Large intestine (tissue), 3 donors: ENCODE data around the gene ITPKB. TPM values are rescaled to one million over a fixed set of nuclear protein-coding genes. Genes with fewer than 3 reads are reported as not detected.
A peak's percentile ranks its signal among the peaks of the same experiment; 100 is the strongest.

Experiments used
- DNase-seq, 2 donors: peaks; one replicate each; pipeline versions ENCODE4 v3.0.0 to v3.0.0-alpha.2; 2013
- H3K27ac ChIP-seq: one replicate; pipeline ENCODE4 v1.5.1; 2013; ENCODE audit warnings: low read length
- H3K27me3 ChIP-seq: 2 replicates; pipeline ENCODE4 v1.6.1; 2013; ENCODE audit warnings: low read length; ENCODE audit not compliant: control insufficient read depth, insufficient read depth
- H3K36me3 ChIP-seq: 2 replicates; pipeline ENCODE4 v1.6.1; 2013; ENCODE audit warnings: low read length; ENCODE audit not compliant: control insufficient read depth, insufficient read depth
- H3K4me1 ChIP-seq: one replicate; pipeline ENCODE4 v1.6.1; 2013; ENCODE audit warnings: low read length; ENCODE audit not compliant: control insufficient read depth, insufficient read depth
- H3K4me3 ChIP-seq: one replicate; pipeline ENCODE4 v1.5.1; 2013; ENCODE audit warnings: low read length
- H3K9me3 ChIP-seq: one replicate; pipeline ENCODE4 v1.6.1; 2013; ENCODE audit warnings: mild to moderate bottlenecking, low read depth, low read length, moderate library complexity; ENCODE audit not compliant: control insufficient read depth
- WGBS: methylation state at CpG from one replicate; pipeline ENCODE4 v1.1.5; 2013; ENCODE audit warnings: low lambda C conversion rate; ENCODE audit not compliant: insufficient coverage; 5-methylcytosine and 5-hydroxymethylcytosine counted together
- polyA plus RNA-seq: library from polyadenylated mRNA; unstranded; fragments of 120-200 nt; gene quantifications from one replicate; pipeline ENCODE4 v1.2.1, GENCODE V29; 2013

ITPKB gene
- polyA plus RNA-seq, 1 donor: 13.0 TPM

DNA sequence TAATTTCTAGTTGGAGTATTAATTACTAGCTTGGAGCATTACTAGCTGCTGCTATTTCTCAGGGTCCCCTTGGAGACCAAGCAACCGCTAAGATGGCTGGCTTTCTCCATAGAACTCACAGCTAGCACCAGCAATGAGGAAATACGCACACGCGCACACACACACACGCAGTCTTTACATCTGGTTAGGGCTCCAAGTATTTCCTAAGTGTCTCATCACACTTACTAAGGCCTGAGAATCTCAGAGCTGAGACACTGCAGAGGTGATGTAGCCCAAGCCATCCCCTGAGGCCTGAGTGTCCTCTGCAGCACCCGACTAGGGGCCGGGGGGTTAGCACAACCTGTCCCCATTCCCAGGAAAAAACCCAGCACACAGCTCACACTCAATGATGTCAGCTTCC, 42.5 kb downstream of the ITPKB start:
- H3K27ac ChIP-seq: no peak overlapping the region
- no peaks in the 10 kb centered on the region for H3K4me1 ChIP-seq
- no peaks in the 10 kb centered on the region for H3K9me3 ChIP-seq
- H3K27me3 ChIP-seq: no peaks in the 10 kb centered on the region
- H3K4me3 ChIP-seq: no peak overlapping the region
- WGBS: no CpG with 5 or more reads among the region's 7 CpGs
- H3K36me3 ChIP-seq: peaks cover 4% of the 10 kb centered on the region
- no peak for DNase-seq

DNA sequence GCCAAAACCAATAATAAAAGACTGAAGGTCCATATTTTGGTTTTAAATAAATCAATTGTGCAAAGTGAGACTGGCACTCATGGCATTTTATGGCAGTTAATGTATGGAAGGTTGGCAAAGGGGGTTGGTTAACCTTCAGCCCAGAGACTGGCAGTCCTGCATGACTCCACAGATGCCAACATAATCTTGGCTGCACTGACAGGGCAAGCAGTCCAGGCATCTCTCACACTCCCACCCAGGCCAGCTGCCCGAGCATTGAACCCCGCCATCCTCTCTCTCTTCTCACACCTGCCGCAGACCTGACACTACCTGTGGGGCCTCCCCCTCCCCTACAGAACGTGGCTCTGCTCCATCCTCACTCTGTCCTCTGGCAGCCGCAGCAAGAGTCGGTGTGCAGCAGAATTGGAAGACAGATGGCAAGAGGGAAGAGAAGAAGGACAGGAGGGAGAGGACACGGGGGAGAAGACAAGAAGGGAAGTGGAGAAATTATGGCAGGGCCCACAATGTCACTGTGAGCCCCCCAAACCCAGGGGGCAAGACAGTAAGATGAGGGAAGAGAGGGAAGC, 43.7 kb downstream of the ITPKB start:
- Histone ChIP-seq H3K9me3 (no peaks in the 10 kb centered on the region), H3K36me3 (peaks cover 4% of the 10 kb centered on the region), H3K27me3 (no peaks in the 10 kb centered on the region), H3K27ac (no peak overlapping the region), H3K4me3 (no peak overlapping the region), H3K4me1 (no peaks in the 10 kb centered on the region)
- 50% methylated on average over 1 of the region's 7 CpGs for WGBS
- no peak for DNase-seq

DNA sequence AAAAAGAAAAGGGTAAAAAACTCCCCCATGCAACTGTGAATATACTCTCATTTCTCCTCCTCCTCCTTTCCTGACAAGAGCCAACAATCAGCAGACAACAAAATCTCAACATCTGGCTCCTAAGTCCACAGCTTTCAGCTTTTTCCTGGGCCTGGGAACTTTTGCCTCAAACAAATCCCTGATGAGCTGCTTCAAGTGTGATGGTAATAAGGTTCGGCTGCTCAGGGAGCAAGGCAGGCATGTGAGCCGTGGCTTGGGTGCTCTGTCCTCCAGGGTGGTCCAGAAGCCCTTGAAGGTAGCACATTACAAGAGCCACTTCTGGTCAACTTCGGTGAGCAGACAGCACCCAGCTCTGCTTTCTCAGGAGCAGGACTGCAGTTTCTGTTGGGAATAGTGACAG, 46.3 kb downstream of the ITPKB start:
- H3K27ac ChIP-seq: peak overlapping the region; percentile 24
- H3K9me3 ChIP-seq: no peaks in the 10 kb centered on the region
- no peaks in the 10 kb centered on the region for H3K4me1 ChIP-seq
- no peaks in the 10 kb centered on the region for H3K27me3 ChIP-seq
- H3K36me3 ChIP-seq: no peaks in the 10 kb centered on the region
- no peak for DNase-seq
- no peak overlapping the region for H3K4me3 ChIP-seq
- WGBS: no CpG with 5 or more reads among the region's 3 CpGs

DNA sequence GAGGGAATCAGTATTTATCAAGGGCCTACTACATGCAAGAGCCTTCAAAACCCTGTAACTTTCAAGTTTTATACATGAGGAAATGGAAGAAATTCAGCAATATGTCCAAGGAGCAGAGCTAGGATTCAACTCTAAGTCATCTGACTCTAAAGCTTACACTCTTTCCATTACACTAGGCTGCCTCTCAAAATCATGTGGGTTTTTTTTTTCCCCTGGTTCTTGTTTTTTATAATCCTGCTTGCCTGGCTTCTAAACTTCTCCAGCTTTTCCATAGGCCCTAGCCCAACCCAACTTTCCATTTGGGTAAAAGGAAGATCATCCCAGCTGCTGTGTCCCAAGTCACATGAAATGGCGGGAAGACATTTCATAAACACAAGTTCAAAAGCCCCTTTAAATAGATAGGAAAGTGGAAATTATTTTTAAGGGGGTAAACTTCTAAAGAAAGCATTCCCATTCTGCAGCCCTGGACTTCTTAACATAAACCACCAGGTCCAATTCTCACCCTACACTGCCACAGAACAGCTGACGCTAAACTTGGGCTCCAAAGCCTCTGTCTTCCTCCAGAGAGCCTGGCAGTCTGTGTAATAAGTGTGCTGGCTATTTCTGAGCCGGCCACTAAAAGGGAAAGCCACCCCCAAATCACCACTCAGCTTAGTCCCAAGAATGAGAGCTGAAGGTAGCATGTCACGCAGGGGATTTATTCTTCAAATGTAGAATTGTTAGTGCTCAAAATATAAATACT, 46.9 kb downstream of the ITPKB start:
- Histone ChIP-seq H3K27me3 (no peaks in the 10 kb centered on the region), H3K4me1 (peaks cover 3% of the 10 kb centered on the region), H3K36me3 (no peaks in the 10 kb centered on the region), H3K9me3 (no peaks in the 10 kb centered on the region), H3K27ac (peak overlapping the region; percentile 24), H3K4me3 (no peak overlapping the region)
- WGBS: no CpG with 5 or more reads among the region's 4 CpGs
- DNase-seq: no peak

GRCh38 chr1:226691247-226691646, 47.8 kb downstream of the ITPKB start:
- Histone ChIP-seq H3K4me3 (no peak overlapping the region), H3K27ac (peak overlapping the region; percentile 27), H3K4me1 (peaks cover 3% of the 10 kb centered on the region), H3K9me3 (no peaks in the 10 kb centered on the region), H3K36me3 (no peaks in the 10 kb centered on the region), H3K27me3 (no peaks in the 10 kb centered on the region)
- no CpG with 5 or more reads among the region's 4 CpGs for WGBS
- DNase-seq: no peak

DNA sequence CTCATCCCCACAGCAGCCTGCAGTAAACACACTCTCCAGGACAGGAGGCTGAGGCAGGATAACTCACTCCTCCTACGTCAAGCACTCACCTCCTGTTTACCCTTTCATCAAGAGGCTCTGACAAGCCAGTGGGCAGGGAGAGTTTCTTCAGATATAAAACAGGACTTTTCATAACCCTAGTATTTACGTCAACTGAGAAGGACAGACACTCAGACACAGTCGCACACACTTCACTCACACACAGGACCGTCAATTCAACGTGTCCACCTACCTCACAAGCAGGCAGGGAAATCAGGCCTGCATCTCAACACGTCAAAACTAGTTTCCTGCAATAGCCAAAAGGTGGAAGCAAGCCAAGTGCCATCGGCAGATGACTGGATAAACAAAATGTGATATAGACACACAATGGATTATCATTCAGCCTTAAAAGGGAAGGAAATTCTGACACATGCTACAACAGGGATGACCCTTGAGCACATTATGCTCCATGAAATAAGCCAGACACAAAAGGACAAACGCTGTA, 48.6 kb downstream of the ITPKB start:
- Histone ChIP-seq H3K36me3 (no peaks in the 10 kb centered on the region), H3K27me3 (no peaks in the 10 kb centered on the region), H3K4me1 (peaks cover 3% of the 10 kb centered on the region), H3K4me3 (no peak overlapping the region), H3K27ac (peak overlapping the region; percentile 27), H3K9me3 (no peaks in the 10 kb centered on the region)
- no CpG with 5 or more reads among the region's 8 CpGs for WGBS
- no peak for DNase-seq

GRCh38 chr1:226688808-226689207, 50.3 kb downstream of the ITPKB start:
- H3K4me3 ChIP-seq: no peak overlapping the region
- no peak for DNase-seq
- H3K9me3 ChIP-seq: no peaks in the 10 kb centered on the region
- H3K27ac ChIP-seq: peak overlapping the region; percentile 2
- H3K4me1 ChIP-seq: peaks cover 3% of the 10 kb centered on the region
- no CpG with 5 or more reads among the region's 4 CpGs for WGBS
- no peaks in the 10 kb centered on the region for H3K27me3 ChIP-seq
- no peaks in the 10 kb centered on the region for H3K36me3 ChIP-seq

GRCh38 chr1:226688056-226688748, 50.9 kb downstream of the ITPKB start:
- Histone ChIP-seq H3K27me3 (no peaks in the 10 kb centered on the region), H3K4me3 (no peak overlapping the region), H3K9me3 (no peaks in the 10 kb centered on the region), H3K36me3 (no peaks in the 10 kb centered on the region), H3K27ac (no peak overlapping the region), H3K4me1 (peaks cover 3% of the 10 kb centered on the region)
- WGBS: 40% methylated on average over 1 of the region's 6 CpGs
- DNase-seq: no peak

GRCh38 chr1:226687426-226687825, 51.7 kb downstream of the ITPKB start:
- peaks cover 3% of the 10 kb centered on the region for H3K4me1 ChIP-seq
- WGBS: no CpG with 5 or more reads among the region's 2 CpGs

DNA sequence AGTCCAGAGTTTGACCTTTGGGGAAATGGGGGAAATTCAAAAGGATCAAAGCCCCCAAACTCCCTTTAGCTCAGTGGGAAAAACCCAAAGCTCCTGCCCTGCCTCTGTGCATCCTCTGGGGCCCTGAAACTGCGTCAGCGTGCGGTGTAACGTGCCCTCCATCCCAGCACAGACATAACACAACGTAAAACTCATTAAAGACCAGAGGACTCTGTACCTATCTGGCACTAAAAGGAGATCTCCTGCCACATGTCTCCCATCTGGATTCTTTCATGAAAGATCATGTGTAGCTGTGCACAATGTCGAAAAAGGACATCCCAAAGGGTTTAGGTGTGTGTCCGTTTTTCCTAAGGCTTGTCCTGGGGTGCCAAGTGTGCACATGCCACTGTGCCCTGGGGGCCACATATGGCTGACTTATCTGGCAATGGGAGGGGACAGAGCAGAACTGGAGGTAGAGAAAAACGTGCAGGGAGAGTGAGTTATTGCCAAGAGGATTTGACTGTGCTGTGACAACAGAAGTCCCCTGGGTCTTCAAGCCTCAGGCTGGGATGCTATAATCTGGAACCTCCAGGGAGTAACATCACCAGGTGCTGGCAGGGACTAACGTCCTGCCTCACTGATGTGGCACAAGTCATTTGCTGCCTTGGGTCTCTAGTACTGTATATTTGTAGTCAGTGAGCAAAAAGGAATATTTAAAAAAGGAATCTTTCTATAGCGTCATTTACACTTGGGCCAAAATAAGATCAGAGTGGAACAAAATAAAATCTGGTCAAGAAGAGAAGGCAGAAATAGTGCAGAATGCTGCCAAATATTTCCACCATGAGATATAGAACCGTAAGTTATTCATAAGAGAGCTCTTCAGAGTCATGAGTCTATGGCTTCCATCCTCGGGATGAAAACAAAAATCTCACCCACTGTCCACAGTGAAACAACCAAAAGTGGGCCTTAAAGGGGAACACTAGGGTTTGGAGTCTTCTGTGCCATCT, 52.3 kb downstream of the ITPKB start:
- H3K4me3 ChIP-seq: no peak overlapping the region
- no peaks in the 10 kb centered on the region for H3K27me3 ChIP-seq
- H3K9me3 ChIP-seq: no peaks in the 10 kb centered on the region
- no peaks in the 10 kb centered on the region for H3K36me3 ChIP-seq
- WGBS: 82% methylated on average over 2 of the region's 12 CpGs
- no peak overlapping the region for H3K27ac ChIP-seq
- no peak for DNase-seq
- peaks cover 3% of the 10 kb centered on the region for H3K4me1 ChIP-seq

More at GRCh38 chr1:226687426-226687825, 51.7 kb downstream of the ITPKB start:
- H3K36me3 ChIP-seq: no peaks in the 10 kb centered on the region
- H3K27me3 ChIP-seq: no peaks in the 10 kb centered on the region
- no peaks in the 10 kb centered on the region for H3K9me3 ChIP-seq
- no peak overlapping the region for H3K27ac ChIP-seq
- DNase-seq: no peak
- H3K4me3 ChIP-seq: no peak overlapping the region
